ENCODE data around the gene MCF2L2. TPM values are rescaled to one million over a fixed set of nuclear protein-coding genes. Genes with fewer than 3 reads are reported as not detected.
A peak's percentile ranks its signal among the peaks of the same experiment; 100 is the strongest.

Gene MCF2L2
- total and polyA plus RNA-seq, 2 experiments from 2014 or later = 6.7 to 14.6 TPM

- Mint-ChIP-seq H3K4me1 (peaks cover 37% of the 10 kb centered on the region), H3K9me3 (no peaks in the 10 kb centered on the region; the same call in 2 of the 3 replicates), H3K27me3 (ENCODE audit: insufficient read depth, low read depth, poor library complexity) (peaks cover 5% of the 10 kb centered on the region), H3K4me3 (no peak overlapping the region), H3K36me3 (ENCODE audit: low read depth) (no peaks in the 10 kb centered on the region), H3K27ac (no peak overlapping the region)
- Histone ChIP-seq H3F3A (replicated peaks; ENCODE audit: low read depth) (no peaks in the 10 kb centered on the region; the same call in 1 of the 2 replicates), H3K4me1 (ENCODE audit: insufficient read depth) (peaks cover 29% of the 10 kb centered on the region), H3K4me3 (no peak overlapping the region), H2AFZ (no peak overlapping the region), H3K27me3 (ENCODE audit: insufficient read depth) (no peaks in the 10 kb centered on the region), H3K79me2 (replicated peaks; ENCODE audit: insufficient read depth) (peaks cover 24% of the 10 kb centered on the region), H3K4me2 (no peak overlapping the region), H3K36me3 (ENCODE audit: insufficient read depth) (no peaks in the 10 kb centered on the region), H3K27ac (ENCODE audit: low read depth) (0 out of 2 replicates have a peak overlapping the region, but pooled peaks have one; percentile 3), H3K9me2 (ENCODE audit: insufficient read depth) (peaks cover 4% of the 10 kb centered on the region; the same call in 1 of the 2 replicates), H4K20me1 (replicated peaks; ENCODE audit: insufficient read depth) (peaks cover 3% of the 10 kb centered on the region; the same call in 1 of the 2 replicates)
- TF ChIP-seq NANOG (IDR thresholded peaks at IDR 0.05; ENCODE audit: borderline replicate concordance) (no peak), ZNF114 (CRISPR knock-in tag; IDR thresholded peaks at IDR 0.05) (no peak), EZH2phosphoT487 (IDR thresholded peaks at IDR 0.05; ENCODE audit: unreplicated experiment) (no peak)
- peak; percentile 41 for ATAC-seq
- DNase-seq (ENCODE audit: low spot score) = peak; percentile 28
These were observed 36.0 kb downstream of the MCF2L2 start for GRCh38 chr3:183392186-183393034.

GRCh38 chr3:183391460-183391859 lies 37.0 kb downstream of the MCF2L2 start:
- Histone ChIP-seq H3K27me3 (ENCODE audit: insufficient read depth) (no peaks in the 10 kb centered on the region), H3K36me3 (ENCODE audit: insufficient read depth) (no peaks in the 10 kb centered on the region), H3F3A (replicated peaks; ENCODE audit: low read depth) (no peaks in the 10 kb centered on the region; the same call in 1 of the 2 replicates), H3K79me2 (replicated peaks; ENCODE audit: insufficient read depth) (peaks cover 17% of the 10 kb centered on the region), H2AFZ (no peak overlapping the region), H3K9me2 (ENCODE audit: insufficient read depth) (peaks cover 4% of the 10 kb centered on the region; the same call in 1 of the 2 replicates), H3K27ac (ENCODE audit: low read depth) (no peak overlapping the region), H4K20me1 (replicated peaks; ENCODE audit: insufficient read depth) (peaks cover 3% of the 10 kb centered on the region; the same call in 1 of the 2 replicates), H3K4me3 (no peak overlapping the region), H3K4me1 (ENCODE audit: insufficient read depth) (peaks cover 29% of the 10 kb centered on the region), H3K4me2 (no peak overlapping the region)
- Mint-ChIP-seq H3K27ac (no peak overlapping the region), H3K4me3 (no peak overlapping the region), H3K9me3 (no peaks in the 10 kb centered on the region), H3K4me1 (peaks cover 37% of the 10 kb centered on the region), H3K27me3 (ENCODE audit: insufficient read depth, low read depth, poor library complexity) (peaks cover 5% of the 10 kb centered on the region), H3K36me3 (ENCODE audit: low read depth) (no peaks in the 10 kb centered on the region)
- DNase-seq (ENCODE audit: low spot score) (no peak), ATAC-seq (no peak)
- TF ChIP-seq CREB1 (CRISPR knock-in tag; IDR thresholded peaks at IDR 0.05; ENCODE audit: low read depth) (no peak), NANOG (IDR thresholded peaks at IDR 0.05; ENCODE audit: borderline replicate concordance) (no peak), ZNF114 (CRISPR knock-in tag; IDR thresholded peaks at IDR 0.05) (no peak), POLR2AphosphoS5 (IDR thresholded peaks at IDR 0.05; ENCODE audit: low read depth) (no peak), JUNB (IDR thresholded peaks at IDR 0.05; ENCODE audit: unreplicated experiment) (no peak), STAT1 (IDR thresholded peaks at IDR 0.05; ENCODE audit: unreplicated experiment) (no peak), ETS1 (IDR thresholded peaks at IDR 0.05) (no peak), EZH2phosphoT487 (IDR thresholded peaks at IDR 0.05; ENCODE audit: unreplicated experiment) (no peak), REST (IDR thresholded peaks at IDR 0.05; ENCODE audit: unreplicated experiment) (no peak)

Data from GM23338 (cell line).